Right atrium auricular region (tissue), 2 donors: ENCODE measurements around the gene EDNRA. TPM values are rescaled to one million over a fixed set of nuclear protein-coding genes. Genes with fewer than 3 reads are reported as not detected.

Experiments used
- DNase-seq: peaks from one replicate; pipeline ENCODE4 v3.0.0-alpha.2; 2019; ENCODE audit warnings: low spot score
- H3K27ac ChIP-seq, 2 donors: fragments of 200-600 bp; sonication (generic); 1 replicate in 1 of 2; 2 replicates in 1 of 2; pipeline ENCODE4 v1.5.1; 2016 to 2019
- H3K27me3 ChIP-seq, 2 donors: fragments of 200-600 bp; sonication (generic); one replicate each; pipeline versions ENCODE4 v1.5.1 to v1.6.0; 2017 to 2019
- H3K36me3 ChIP-seq: fragments of 200-600 bp; sonication (generic); one replicate; pipeline ENCODE4 v1.5.1; 2016
- H3K4me1 ChIP-seq, 2 donors: fragments of 200-600 bp; sonication (generic); one replicate each; pipeline versions ENCODE4 v1.5.1 to v1.6.0; 2017 to 2019
- H3K4me3 ChIP-seq, 2 donors: fragments of 200-600 bp; sonication (generic); 1 replicate in 1 of 2; 2 replicates in 1 of 2; pipeline ENCODE4 v1.5.1; 2017 to 2019; ENCODE audit warnings: mild to moderate bottlenecking in 1 of 2, moderate library complexity in 1 of 2
- H3K9me3 ChIP-seq, 2 donors: fragments of 200-600 bp; sonication (generic); one replicate each; pipeline ENCODE4 v1.5.1; 2019
- CTCF ChIP-seq, 2 donors: fragments of 200-600 bp; sonication (generic); IDR thresholded peaks; one replicate each; pipeline ENCODE4 v1.5.1; 2019; ENCODE audit warnings: antibody characterized with exemption in 2 of 2
- total RNA-seq, 2 donors: library from RNA; depleted of rRNA; stranded (reverse); fragments of >200 nt; gene quantifications; one replicate each; pipeline ENCODE4 v1.1.0, GENCODE V29; 2016

Gene EDNRA
- total RNA-seq, 2 donors from 2014 or later: 64.8 to 72.7 TPM

- no peaks in the 10 kb centered on the region for H3K9me3 ChIP-seq
- TF ChIP-seq CTCF (IDR thresholded peaks at IDR 0.05): peak in 1 of 2 donors; percentile 22
- H3K36me3 ChIP-seq: no peaks in the 10 kb centered on the region
- no peak overlapping the region for H3K4me3 ChIP-seq
- no peaks in the 10 kb centered on the region for H3K27me3 ChIP-seq
- peaks cover 0 to 50% of the 10 kb centered on the region in 2 donors for H3K4me1 ChIP-seq
- H3K27ac ChIP-seq: no peak overlapping the region
- DNase-seq: no peak
Observed at GRCh38 chr4:147513952-147514351, 33.1 kb downstream of the EDNRA start.

GRCh38 chr4:147515220-147515936 lies 34.5 kb downstream of the EDNRA start:
- H3K9me3 ChIP-seq: no peaks in the 10 kb centered on the region
- H3K4me3 ChIP-seq: no peak overlapping the region
- peaks cover 0 to 52% of the 10 kb centered on the region in 2 donors for H3K4me1 ChIP-seq
- H3K36me3 ChIP-seq: peaks cover 7% of the 10 kb centered on the region
- no peak for TF ChIP-seq CTCF (IDR thresholded peaks at IDR 0.05)
- no peaks in the 10 kb centered on the region for H3K27me3 ChIP-seq
- no peak for DNase-seq
- H3K27ac ChIP-seq: peak overlapping the region; percentile 8 to 63

GRCh38 chr4:147516133-147516532 lies 35.2 kb downstream of the EDNRA start:
- Histone ChIP-seq H3K4me3 (no peak overlapping the region), H3K4me1 (peaks cover 0 to 45% of the 10 kb centered on the region in 2 donors), H3K27ac (peak overlapping the region; percentile 59 to 63), H3K9me3 (no peaks in the 10 kb centered on the region), H3K36me3 (peaks cover 13% of the 10 kb centered on the region), H3K27me3 (no peaks in the 10 kb centered on the region)
- no peak for DNase-seq
- TF ChIP-seq CTCF (IDR thresholded peaks at IDR 0.05): no peak

- Histone ChIP-seq H3K4me1 (peaks cover 0 to 39% of the 10 kb centered on the region in 2 donors), H3K27me3 (no peaks in the 10 kb centered on the region), H3K4me3 (no peak overlapping the region), H3K9me3 (no peaks in the 10 kb centered on the region), H3K27ac (peak overlapping the region in 1 of 2 donors; percentile 63), H3K36me3 (peaks cover 21% of the 10 kb centered on the region)
- TF ChIP-seq CTCF (IDR thresholded peaks at IDR 0.05): no peak
- no peak for DNase-seq
Observed at GRCh38 chr4:147518086-147518485, 37.2 kb downstream of the EDNRA start.

- peak overlapping the region in 1 of 2 donors; percentile 63 for H3K27ac ChIP-seq
- DNase-seq: no peak
- H3K4me3 ChIP-seq: no peak overlapping the region
- H3K4me1 ChIP-seq: peaks cover 0 to 35% of the 10 kb centered on the region in 2 donors
- H3K36me3 ChIP-seq: peaks cover 21% of the 10 kb centered on the region
- TF ChIP-seq CTCF (IDR thresholded peaks at IDR 0.05): peak; percentile 24 to 76
- no peaks in the 10 kb centered on the region for H3K9me3 ChIP-seq
- H3K27me3 ChIP-seq: no peaks in the 10 kb centered on the region
Observed at GRCh38 chr4:147518846-147519767, 38.2 kb downstream of the EDNRA start.
